HFF-Myc (cell line): ENCODE measurements around the gene ADAM30.

Source experiments
- DNase-seq: peaks from one replicate; pipeline ENCODE4 v3.0.0-alpha.2; 2011; ENCODE audit warnings: low read depth; ENCODE audit errors: extremely low read depth
- H3K4me3 ChIP-seq: replicated peaks from 2 replicates; pipeline ENCODE4 v1.5.1; 2011; ENCODE audit warnings: low read depth, mild to moderate bottlenecking, control low read depth, low read length
- TF ChIP-seq, protein P1 (sequence below): IDR thresholded peaks from 2 replicates; pipeline ENCODE4 v1.5.1; 2012; ENCODE audit warnings: mild to moderate bottlenecking, low read depth, low read length, control low read depth; ENCODE audit errors: missing control alignments

Gene ADAM30

DNA sequence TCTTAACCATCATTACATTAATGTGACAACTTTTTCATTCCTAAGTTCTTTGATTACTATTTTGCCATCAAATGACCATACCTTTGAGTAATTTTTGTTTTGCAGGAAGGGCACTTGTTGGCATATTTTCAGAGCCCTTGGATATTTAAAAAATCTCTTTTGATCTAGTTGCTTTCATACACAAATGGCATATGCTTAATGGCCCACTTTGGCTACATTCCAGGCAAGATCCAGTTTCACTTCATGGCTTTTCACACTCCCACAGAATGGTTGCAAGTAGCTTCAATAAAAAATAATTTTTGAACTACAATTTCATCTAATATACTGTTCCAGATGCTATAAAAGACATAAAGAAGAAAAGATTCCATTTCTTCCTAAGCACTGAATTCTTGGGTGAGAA lies 18.1 kb downstream of the ADAM30 start:
- no peak overlapping the region for H3K4me3 ChIP-seq
- TF ChIP-seq, protein P1, sequence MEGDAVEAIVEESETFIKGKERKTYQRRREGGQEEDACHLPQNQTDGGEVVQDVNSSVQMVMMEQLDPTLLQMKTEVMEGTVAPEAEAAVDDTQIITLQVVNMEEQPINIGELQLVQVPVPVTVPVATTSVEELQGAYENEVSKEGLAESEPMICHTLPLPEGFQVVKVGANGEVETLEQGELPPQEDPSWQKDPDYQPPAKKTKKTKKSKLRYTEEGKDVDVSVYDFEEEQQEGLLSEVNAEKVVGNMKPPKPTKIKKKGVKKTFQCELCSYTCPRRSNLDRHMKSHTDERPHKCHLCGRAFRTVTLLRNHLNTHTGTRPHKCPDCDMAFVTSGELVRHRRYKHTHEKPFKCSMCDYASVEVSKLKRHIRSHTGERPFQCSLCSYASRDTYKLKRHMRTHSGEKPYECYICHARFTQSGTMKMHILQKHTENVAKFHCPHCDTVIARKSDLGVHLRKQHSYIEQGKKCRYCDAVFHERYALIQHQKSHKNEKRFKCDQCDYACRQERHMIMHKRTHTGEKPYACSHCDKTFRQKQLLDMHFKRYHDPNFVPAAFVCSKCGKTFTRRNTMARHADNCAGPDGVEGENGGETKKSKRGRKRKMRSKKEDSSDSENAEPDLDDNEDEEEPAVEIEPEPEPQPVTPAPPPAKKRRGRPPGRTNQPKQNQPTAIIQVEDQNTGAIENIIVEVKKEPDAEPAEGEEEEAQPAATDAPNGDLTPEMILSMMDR = no peak
- no peak for DNase-seq

DNA sequence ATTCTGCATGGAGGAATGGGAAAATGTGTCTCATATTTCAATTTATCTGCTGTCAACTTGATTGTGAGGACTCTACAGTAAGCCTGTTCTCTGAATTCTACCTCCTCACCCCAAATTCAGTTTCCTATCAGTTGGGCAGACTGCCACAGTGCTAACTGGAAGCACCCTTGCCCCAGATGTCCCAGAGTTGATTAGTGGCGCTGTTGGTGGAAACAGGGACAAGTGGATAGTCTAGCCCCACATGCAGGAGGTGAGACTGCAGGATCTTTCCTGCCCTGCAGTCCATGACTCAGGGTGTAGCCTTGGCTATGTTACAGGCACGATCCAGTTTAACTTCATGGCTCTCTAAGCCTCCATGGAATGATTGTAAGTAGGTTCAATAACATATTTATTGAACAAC lies 22.1 kb downstream of the ADAM30 start:
- TF ChIP-seq, protein P1 = no peak
- no peak overlapping the region for H3K4me3 ChIP-seq
- DNase-seq = no peak

DNA sequence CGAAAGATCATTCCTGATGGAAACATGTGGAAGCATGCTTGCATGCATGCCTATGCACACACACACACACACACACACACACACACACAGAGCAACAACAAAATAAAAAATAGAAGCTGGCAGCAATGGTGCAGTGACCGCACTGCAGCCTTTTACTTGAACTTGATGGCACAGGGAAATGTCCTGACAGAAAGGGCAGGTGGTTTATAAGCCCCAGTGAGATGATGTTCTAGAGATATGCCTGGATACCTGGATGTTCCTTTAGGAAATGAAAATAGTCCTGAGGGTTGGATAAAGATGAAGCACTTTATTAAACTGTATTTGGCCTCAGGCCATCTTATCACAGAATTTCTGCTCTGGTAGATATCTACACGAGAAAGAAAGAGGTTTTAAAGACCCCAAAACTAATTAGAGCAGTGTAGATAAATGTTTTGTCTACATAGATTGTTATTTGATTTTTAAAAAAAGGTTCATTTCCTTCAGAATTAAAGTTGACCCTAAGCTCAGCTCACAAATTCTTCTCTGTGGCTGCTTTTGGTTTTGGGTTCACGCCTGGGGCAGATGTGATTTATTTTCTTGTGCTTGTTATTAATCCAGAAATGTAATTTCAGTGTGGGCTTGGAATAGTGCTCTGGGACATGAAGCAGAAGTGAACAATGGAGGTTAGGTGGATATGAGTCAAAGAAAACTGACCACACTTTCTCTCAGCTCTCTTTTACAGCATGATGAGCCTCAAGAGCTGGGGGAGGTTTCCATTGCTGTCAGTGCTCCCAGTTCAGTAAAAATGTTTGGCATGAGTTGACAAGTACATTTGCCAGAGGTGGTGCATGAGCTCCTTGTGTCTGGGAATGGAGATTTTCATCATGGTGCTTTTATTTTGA lies 22.9 kb downstream of the ADAM30 start:
- H3K4me3 ChIP-seq = no peak overlapping the region
- DNase-seq = no peak
- TF ChIP-seq, protein P1 = no peak

DNA sequence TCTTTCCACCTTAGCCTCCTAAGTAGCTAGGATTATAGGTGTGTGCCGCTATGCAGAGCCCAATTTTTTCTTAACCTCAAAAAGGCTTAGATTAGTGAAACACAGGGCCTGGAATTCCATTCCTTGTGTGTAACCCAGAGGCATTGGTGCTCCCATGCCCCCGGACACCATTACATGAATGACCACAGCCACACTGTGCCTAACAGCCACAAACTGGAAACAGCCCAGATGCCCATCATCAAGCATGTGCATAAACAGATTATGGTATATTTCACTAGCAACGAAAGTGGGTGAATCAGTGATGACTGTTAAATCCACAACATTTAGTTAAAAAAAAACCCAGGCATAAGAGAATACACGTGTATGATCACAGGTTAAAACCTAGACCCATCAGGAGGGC lies 24.4 kb downstream of the ADAM30 start:
- H3K4me3 ChIP-seq = no peak overlapping the region
- DNase-seq = no peak
- TF ChIP-seq, protein P1 = no peak

DNA sequence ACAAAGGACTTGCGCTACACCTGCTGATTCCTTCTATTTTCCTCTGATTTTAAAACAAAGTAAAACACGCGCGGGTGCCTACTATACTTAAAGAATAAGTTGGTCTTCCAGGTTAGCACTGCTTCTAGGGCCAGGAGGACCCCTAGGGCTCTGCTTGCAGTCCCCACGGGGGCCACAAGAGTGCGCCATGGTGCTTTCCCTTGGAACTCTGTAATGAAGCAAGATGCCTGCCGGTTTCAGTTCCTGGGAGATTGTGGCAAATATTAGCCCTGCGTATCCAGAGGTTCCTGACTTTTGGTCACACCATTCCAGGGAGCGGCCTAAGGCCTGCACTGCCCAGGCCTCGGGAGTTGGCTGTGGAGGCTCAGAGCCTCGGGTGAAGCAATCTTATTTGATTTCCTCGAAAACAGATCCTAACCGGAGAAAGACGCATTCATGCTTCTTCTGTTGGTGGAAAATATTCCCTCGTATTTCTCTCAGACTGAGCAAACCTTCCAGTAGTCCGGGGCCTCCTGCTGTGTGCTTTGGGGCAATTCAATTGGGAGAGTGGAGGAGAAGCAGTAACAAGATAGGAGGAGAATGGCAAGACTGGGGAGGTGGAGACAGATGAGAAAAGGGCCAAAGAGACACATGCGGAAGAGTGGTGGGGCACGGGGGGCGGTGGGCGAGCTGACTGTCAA lies 25.3 kb downstream of the ADAM30 start:
- no peak for DNase-seq
- TF ChIP-seq, protein P1 = peak; percentile 99
- no peak overlapping the region for H3K4me3 ChIP-seq

DNA sequence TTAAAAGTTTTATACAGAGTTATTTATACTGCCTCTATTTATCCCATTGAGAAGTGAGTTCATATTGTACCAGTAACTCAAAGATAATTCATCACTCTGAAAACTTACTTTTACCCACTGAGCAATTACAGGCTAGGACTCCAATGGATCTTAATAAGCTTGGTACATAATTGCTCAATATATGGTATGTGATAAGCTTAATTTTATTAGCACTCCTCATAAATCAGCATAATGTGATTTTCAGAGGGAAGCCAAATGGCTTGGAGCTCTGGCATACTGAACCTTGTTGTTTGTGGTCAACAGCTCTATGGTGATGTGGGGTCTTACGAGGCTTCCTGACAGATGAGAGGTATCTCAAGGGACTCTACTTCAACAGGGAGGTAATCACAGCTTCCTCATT lies 26.3 kb downstream of the ADAM30 start:
- TF ChIP-seq, protein P1 = no peak
- DNase-seq = no peak
- no peak overlapping the region for H3K4me3 ChIP-seq
